ENCODE measurements around the gene CCDC169. TPM values are rescaled to one million over a fixed set of nuclear protein-coding genes. Genes with fewer than 3 reads are reported as not detected.

Gene CCDC169
- total and polyA plus RNA-seq, 2 of the 13 experiments (the other 11 are each of a cell fraction or from before 2014, with no cell fraction given), result 0.25 to 0.33 TPM

DNA sequence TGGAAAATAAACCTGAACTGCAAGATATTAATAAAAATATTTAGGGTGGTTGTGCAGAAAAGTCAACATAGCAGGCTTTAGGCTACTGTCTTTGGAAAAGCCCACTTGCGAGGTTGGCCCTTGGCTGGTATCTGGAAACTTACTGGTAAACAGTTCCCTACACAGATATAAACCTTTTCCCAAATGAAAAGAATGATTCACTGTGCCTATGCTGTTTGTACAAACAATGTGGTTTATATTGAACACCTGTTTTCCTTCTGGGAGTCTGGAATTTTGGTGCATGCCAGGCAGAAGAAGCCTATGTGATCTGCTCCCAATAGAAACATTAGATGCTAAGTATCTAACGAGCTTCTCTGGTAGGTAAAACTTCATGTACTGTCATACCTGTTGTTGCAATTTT lies 53.5 kb downstream of the CCDC169 start:
- FAIRE-seq (no peak), ATAC-seq (no peak), DNase-seq (ENCODE audit: low spot score) (no peak)
- 0% methylated on average over 2 of the region's 2 CpGs for WGBS (ENCODE audit: low lambda C conversion rate)
- no peak overlapping the region for H3K4me3 ChIP-seq (replicated peaks in 1 of 3; ENCODE audit: insufficient read depth in 1 of 3, low read depth in 2 of 3, low read length in 3 of 3)
- no peaks in the 10 kb centered on the region for H3K79me2 ChIP-seq (ENCODE audit: insufficient read depth, low read length)
- ChIA-PET POLR2A (no interaction called here), CTCF (ENCODE audit: low intra/inter-chr PET ratio, low total read pairs) (no interaction called here)
- intact Hi-C loops (cut with micrococcal nuclease; ENCODE audit: unreplicated experiment) (no loop called here), in situ Hi-C loops (cut with HindIII; ENCODE audit: extremely low pct_ligation_motif_present, low pct_unique_long_range_greater_than_20kb) (no loop called here)
- no TSS peak for BruUV-seq (replicated peaks)
- no peaks in the 10 kb centered on the region for H3K36me3 ChIP-seq (replicated peaks in 1 of 2; ENCODE audit: control insufficient read depth in 1 of 2, insufficient read depth in 2 of 2, low read length in 2 of 2)
- no peaks in the 10 kb centered on the region for H3K27me3 ChIP-seq (ENCODE audit: control insufficient read depth in 1 of 2, insufficient read depth in 2 of 2, low read length in 2 of 2)
- no peak overlapping the region for H3K4me2 ChIP-seq (ENCODE audit: low read depth, low read length)
- no peak overlapping the region for H3K9ac ChIP-seq (ENCODE audit: insufficient read depth, low read depth, low read length)
- no peak overlapping the region for H2AFZ ChIP-seq (ENCODE audit: low read length)
- H4K20me1 ChIP-seq (ENCODE audit: insufficient read depth, low read length), result no peaks in the 10 kb centered on the region
- no peak for TF ChIP-seq RAD51 (IDR thresholded peaks at IDR 0.05; ENCODE audit: borderline replicate concordance)
- TF ChIP-seq, protein P1, sequence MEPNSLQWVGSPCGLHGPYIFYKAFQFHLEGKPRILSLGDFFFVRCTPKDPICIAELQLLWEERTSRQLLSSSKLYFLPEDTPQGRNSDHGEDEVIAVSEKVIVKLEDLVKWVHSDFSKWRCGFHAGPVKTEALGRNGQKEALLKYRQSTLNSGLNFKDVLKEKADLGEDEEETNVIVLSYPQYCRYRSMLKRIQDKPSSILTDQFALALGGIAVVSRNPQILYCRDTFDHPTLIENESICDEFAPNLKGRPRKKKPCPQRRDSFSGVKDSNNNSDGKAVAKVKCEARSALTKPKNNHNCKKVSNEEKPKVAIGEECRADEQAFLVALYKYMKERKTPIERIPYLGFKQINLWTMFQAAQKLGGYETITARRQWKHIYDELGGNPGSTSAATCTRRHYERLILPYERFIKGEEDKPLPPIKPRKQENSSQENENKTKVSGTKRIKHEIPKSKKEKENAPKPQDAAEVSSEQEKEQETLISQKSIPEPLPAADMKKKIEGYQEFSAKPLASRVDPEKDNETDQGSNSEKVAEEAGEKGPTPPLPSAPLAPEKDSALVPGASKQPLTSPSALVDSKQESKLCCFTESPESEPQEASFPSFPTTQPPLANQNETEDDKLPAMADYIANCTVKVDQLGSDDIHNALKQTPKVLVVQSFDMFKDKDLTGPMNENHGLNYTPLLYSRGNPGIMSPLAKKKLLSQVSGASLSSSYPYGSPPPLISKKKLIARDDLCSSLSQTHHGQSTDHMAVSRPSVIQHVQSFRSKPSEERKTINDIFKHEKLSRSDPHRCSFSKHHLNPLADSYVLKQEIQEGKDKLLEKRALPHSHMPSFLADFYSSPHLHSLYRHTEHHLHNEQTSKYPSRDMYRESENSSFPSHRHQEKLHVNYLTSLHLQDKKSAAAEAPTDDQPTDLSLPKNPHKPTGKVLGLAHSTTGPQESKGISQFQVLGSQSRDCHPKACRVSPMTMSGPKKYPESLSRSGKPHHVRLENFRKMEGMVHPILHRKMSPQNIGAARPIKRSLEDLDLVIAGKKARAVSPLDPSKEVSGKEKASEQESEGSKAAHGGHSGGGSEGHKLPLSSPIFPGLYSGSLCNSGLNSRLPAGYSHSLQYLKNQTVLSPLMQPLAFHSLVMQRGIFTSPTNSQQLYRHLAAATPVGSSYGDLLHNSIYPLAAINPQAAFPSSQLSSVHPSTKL (CRISPR knock-in tag; IDR thresholded peaks at IDR 0.05), result no peak
- no peak for TF ChIP-seq REPIN1 (CRISPR knock-in tag; IDR thresholded peaks at IDR 0.05; ENCODE audit: borderline replicate concordance, low read depth)
- no peak for TF ChIP-seq THYN1 (CRISPR knock-in tag; IDR thresholded peaks at IDR 0.05; ENCODE audit: borderline replicate concordance, low read depth)
- no peak for TF ChIP-seq GATAD1 (CRISPR knock-in tag; IDR thresholded peaks at IDR 0.05)
- TF ChIP-seq ONECUT2 (CRISPR knock-in tag; IDR thresholded peaks at IDR 0.05), result no peak
- TF ChIP-seq CAMTA2 (CRISPR knock-in tag; IDR thresholded peaks at IDR 0.05; ENCODE audit: borderline replicate concordance), result no peak
- TF ChIP-seq, protein P2, sequence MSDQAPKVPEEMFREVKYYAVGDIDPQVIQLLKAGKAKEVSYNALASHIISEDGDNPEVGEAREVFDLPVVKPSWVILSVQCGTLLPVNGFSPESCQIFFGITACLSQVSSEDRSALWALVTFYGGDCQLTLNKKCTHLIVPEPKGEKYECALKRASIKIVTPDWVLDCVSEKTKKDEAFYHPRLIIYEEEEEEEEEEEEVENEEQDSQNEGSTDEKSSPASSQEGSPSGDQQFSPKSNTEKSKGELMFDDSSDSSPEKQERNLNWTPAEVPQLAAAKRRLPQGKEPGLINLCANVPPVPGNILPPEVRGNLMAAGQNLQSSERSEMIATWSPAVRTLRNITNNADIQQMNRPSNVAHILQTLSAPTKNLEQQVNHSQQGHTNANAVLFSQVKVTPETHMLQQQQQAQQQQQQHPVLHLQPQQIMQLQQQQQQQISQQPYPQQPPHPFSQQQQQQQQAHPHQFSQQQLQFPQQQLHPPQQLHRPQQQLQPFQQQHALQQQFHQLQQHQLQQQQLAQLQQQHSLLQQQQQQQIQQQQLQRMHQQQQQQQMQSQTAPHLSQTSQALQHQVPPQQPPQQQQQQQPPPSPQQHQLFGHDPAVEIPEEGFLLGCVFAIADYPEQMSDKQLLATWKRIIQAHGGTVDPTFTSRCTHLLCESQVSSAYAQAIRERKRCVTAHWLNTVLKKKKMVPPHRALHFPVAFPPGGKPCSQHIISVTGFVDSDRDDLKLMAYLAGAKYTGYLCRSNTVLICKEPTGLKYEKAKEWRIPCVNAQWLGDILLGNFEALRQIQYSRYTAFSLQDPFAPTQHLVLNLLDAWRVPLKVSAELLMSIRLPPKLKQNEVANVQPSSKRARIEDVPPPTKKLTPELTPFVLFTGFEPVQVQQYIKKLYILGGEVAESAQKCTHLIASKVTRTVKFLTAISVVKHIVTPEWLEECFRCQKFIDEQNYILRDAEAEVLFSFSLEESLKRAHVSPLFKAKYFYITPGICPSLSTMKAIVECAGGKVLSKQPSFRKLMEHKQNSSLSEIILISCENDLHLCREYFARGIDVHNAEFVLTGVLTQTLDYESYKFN (CRISPR knock-in tag; conservative IDR thresholded peaks at IDR 0.05), result no peak
- no peak for TF ChIP-seq ZNF790 (CRISPR knock-in tag; IDR thresholded peaks at IDR 0.05; ENCODE audit: borderline replicate concordance)
- TF ChIP-seq, protein P3, sequence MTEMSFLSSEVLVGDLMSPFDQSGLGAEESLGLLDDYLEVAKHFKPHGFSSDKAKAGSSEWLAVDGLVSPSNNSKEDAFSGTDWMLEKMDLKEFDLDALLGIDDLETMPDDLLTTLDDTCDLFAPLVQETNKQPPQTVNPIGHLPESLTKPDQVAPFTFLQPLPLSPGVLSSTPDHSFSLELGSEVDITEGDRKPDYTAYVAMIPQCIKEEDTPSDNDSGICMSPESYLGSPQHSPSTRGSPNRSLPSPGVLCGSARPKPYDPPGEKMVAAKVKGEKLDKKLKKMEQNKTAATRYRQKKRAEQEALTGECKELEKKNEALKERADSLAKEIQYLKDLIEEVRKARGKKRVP (CRISPR knock-in tag; IDR thresholded peaks at IDR 0.05), result no peak
- TF ChIP-seq TBX2 (CRISPR knock-in tag; IDR thresholded peaks at IDR 0.05; ENCODE audit: borderline replicate concordance), result no peak
- H3K9me3 ChIP-seq (ENCODE audit: low read length), result no peaks in the 10 kb centered on the region
- H3K27ac ChIP-seq (ENCODE audit: extremely low read length, insufficient read depth, low read length), result no peak overlapping the region
- no peaks in the 10 kb centered on the region for H3K4me1 ChIP-seq (ENCODE audit: insufficient read depth, low read length)
